GM12801 (cell line): ENCODE measurements around the gene ANXA2.

Source experiments
- TF ChIP-seq, protein P1 (sequence below): IDR thresholded peaks from one replicate; pipeline ENCODE4 v1.5.1; 2011; ENCODE audit warnings: control low read depth; ENCODE audit not compliant: insufficient read length; ENCODE audit errors: extremely low read depth

The ANXA2 gene

DNA sequence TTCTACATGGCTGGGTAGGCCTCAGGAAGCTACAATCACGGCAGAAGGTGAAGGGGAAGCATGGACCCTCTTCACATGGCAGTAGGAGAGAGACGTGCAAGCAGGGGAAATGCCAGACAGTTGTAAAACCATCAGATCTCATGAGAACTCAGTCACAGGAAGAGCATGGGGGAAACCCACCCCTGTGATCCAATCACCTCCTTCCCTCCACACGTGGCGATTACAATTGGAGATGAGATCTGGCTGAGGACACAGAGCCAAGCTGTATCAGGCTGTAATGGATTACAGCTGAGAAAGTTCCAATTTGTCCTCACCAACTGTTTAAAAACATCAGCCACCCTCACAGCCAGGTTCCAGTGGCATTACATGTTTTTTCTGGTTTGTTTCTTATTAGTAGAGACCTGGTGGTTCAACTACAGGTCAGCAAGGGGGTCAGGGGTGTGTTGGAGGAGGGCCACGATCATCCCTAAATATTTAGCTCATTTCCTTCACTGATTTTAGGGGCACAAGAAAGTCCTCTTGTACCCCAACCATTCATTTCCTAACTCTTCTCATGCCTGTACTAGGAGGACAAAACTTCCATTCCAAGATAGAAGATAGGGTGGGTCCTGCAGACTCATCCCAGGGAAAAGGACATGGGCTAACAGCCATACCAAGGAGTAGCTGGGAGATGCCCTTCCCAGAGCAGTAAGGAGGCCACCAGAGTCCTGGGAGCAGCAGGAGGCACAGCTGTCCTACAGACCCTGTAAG, 54.4 kb downstream of the ANXA2 start:
- TF ChIP-seq, protein P1, sequence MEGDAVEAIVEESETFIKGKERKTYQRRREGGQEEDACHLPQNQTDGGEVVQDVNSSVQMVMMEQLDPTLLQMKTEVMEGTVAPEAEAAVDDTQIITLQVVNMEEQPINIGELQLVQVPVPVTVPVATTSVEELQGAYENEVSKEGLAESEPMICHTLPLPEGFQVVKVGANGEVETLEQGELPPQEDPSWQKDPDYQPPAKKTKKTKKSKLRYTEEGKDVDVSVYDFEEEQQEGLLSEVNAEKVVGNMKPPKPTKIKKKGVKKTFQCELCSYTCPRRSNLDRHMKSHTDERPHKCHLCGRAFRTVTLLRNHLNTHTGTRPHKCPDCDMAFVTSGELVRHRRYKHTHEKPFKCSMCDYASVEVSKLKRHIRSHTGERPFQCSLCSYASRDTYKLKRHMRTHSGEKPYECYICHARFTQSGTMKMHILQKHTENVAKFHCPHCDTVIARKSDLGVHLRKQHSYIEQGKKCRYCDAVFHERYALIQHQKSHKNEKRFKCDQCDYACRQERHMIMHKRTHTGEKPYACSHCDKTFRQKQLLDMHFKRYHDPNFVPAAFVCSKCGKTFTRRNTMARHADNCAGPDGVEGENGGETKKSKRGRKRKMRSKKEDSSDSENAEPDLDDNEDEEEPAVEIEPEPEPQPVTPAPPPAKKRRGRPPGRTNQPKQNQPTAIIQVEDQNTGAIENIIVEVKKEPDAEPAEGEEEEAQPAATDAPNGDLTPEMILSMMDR: no peak

DNA sequence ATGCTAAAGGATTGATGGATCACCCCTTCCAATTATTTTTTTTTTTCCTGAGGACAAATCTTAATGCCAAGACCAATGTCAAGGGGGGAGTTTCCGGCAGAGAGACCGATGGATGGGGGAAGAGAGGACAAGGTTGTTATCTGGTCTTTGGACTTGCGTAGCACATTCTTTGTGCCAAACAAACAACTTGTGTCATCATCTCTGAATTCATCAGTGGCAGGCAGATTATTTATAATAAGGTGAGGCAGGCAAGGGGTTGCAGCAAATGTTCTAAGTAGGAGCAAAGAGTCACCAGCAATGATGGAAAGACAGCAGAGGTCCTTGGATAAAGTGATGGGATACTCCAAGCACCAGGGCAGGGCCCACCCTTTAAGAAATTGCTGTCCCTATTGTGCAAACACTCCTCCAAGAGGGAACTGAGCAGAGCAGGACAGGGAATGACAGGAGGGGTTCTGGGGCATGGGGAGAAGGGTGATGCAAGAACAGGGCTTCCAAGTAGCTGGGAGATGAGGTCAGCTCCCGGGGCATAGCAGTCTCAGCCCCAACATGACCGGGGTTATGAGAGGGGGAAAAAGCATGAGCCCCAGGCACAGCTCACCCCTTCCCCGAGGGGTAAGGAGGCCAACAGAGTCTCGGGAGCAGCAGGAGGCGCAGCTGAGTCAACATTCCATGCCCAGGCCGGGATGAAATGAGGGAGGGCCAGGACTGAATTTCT, 57.4 kb downstream of the ANXA2 start:
- TF ChIP-seq, protein P1: no peak

DNA sequence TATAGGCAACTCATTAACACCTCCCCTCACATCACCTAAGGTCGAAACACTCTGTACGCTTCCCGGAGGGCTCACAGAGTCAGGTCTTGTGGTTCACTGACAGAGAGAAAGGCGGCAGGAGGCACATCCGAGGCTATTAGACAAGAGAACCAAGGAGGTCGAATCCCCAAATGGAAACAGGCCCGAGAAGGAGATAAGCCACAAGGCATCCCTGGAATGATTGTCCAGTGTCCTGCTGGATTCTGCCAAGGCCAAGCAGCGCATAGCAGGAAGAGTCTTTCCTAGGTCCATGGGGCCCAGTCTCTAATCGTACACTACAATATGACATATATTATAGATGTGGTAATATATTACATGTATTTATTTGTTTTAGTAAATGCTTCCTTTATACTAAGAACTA, 58.5 kb downstream of the ANXA2 start:
- TF ChIP-seq, protein P1: no peak

DNA sequence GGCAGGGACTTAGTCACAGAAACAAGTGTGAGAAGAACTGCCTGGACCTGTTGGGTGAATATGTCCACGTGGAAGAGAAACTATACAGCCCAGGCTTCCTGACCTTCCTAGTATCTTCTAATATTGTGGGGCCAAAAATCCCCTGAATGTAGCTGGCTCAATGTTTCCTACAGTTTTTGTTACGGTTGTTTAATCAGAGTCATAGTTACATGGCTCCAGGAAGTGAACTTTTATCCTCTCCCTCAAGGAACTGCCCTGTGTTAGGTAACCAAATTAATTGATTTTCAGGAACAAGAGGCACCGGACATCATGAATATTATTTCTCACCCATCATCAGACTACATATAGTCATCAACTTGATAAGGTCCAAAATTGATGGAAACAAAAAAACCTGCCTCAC, 59.0 kb downstream of the ANXA2 start:
- TF ChIP-seq, protein P1: no peak

DNA sequence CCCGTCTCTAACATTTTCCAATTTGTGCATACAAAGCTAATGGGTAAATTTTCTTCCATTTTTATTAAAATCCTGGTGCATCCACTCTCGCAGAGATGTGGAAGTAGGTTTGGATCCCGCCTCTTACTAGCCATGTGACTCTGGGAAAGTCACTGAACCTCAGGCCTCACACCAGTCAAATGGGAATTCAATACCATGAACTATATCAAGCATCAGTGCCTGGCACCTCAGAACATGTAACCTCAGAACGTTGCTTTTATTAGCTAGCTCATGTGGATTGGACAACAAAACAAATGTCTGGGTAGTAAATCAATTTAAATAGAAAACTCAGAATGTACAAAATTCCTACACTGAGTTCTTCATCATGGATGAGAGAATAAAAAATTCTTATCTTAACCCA, 60.7 kb downstream of the ANXA2 start:
- TF ChIP-seq, protein P1: no peak

DNA sequence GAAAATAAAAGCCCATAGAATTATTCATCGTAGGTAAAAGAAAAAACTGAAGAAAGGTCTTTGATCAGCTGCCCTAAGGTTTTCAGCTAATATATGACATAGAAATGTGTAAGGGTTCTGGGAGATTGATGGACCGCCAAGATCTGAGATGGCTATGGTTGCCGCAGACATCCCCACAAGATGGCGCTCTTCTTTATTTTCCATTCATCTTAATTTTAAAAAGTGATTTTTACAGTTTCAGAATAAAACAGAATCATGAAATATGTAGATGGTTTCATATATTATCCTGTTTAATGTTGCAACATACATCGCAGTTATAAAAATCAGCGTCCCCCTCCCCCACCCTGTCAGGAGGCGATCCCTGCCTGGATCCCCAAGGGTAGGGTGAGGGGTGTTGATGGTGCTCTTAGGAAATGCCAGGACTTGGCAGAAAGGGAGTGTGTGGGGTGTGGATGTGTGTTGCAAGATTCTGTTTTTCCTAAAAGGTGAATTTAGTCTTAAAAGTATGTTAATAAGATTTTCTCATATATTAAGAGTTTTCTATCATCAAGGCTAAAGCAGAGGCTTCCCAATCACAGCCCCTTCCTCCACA, 68.8 kb downstream of the ANXA2 start:
- TF ChIP-seq, protein P1: no peak

DNA sequence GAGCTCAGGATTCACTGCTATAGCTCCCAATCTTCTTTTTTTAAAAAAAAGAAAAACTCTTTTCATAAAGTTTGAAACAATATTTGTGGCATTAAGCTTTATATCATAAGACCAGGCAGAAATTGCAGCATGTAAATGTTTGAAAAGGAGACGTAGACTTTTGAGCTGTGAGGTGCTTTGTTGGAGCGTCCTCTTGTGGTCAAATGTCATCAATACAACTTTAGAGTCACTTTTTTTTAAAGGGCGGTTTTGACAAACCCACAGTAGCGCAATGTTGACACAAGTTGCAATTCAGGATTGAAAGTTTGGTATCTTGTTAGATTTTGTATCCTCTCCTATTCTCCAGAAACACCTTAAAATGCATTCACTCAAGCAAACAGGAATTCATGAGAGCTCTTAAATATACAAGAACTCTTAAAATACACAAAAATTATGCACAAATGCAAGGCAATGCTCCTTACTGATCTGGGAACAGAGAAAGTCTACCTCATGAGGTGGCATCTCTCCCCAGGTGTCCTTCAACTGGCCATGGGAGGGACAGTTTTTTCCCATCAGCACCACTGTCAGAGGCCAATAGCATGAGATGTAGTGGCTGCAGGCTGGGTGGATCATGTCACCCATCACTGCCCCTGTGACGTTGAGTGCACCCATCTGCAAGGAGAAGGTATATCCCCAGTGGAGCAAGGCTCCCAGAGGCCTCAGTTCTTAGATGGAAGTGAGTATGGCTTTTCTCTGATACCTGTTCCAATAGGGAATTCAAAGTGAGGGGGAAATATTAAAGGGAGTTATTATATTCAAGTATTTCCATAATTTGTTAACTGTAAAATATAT, 70.7 kb downstream of the ANXA2 start:
- TF ChIP-seq, protein P1: no peak
